ENCODE data around the gene JPH4. TPM values are rescaled to one million over a fixed set of nuclear protein-coding genes. Genes with fewer than 3 reads are reported as not detected.

JPH4 gene
- total and polyA plus RNA-seq, 12 donors: 0.06 to 0.38 (median 0.15) TPM; not detected in 1

DNA sequence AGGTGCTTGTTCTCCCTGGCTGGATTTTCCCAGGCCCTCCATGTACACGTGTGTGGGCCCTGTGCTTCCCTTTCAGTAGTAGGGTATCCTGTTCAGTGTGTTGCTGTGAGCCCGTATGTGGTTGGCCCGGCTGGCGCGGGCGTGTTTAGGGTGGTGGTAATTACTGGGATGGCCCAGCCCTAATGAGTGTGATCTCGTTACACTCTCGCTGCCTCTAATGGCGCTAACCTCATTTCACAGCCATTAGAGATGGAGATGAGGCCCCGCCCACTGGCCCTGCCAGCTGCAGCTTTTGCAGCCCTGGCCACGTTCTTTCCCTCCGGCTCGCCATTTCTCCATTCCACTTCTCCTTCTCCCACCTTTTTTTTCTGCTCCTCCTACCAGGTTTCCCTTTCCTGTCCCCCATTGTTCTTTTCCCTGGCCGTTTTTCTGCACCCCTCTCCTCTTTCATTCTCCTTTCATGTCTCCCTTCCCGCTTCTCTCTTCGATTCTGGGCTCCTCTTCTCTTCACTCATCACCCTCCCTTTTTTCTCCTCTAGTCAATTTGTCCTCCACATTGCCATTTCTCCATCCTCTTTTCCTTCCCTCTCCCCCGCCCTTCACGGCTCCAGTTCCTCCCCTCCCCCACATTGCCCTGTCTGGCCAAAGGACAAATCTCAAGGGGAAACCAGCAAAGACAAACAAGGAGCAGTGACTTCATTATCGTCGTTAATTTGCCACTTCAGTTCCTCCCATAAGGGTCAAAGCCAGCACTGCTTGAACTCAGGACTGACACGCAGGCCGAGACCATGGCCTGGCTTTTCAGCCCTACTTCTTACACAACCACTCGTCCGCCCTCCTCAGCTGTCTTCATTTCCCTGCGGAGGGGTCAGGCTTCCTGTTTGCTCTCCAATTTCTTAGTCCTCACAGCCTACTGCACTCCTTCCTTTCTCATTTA lies 33.8 kb downstream of the JPH4 start:
- no peaks in the 10 kb centered on the region for H3K36me3 ChIP-seq
- WGBS, 2 donors: 43 to 49% methylated on average over 25 of the region's 25 CpGs
- no peaks in the 10 kb centered on the region for H3K27me3 ChIP-seq
- no peaks in the 10 kb centered on the region for H3K9me3 ChIP-seq
- intact Hi-C loops (cut with DNase I): loop anchor here in 1 of 10 donors (5.0 kb wide), 1 partner anchor 67 kb away; no protein-coding TSS in a partner anchor
- H3K27ac ChIP-seq: peak overlapping the region in 8 of 10 donors; percentile 48 to 77 (median 68)
- DNase-seq (peak; percentile 62 to 66), ATAC-seq (peak; percentile 46 to 93 (median 85))
- H3K4me1 ChIP-seq: peaks cover 0 to 21% (median 13%) of the 10 kb centered on the region in 9 donors
- TF ChIP-seq CTCF (IDR thresholded peaks at IDR 0.05): no peak
- H3K4me3 ChIP-seq: no peak overlapping the region

DNA sequence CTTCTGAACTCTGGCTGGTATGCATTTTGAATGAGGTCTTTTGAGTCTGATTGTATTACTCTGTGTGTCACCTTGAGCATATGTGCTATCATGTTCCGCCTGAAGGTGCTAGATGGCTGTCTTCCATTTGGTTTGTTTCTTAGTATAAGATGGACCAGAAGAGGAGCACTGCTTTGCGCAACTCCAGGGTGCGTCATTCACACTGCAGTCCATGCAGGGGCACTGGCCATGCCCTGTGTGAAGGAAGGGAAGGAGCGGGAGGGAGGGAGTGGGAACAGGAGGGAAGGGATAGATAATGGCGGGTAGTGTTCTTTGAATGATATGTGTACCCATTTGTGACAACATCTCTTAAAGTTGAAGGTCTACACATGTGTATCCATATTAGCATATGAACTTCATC lies 35.2 kb downstream of the JPH4 start:
- Histone ChIP-seq H3K36me3 (no peaks in the 10 kb centered on the region), H3K4me3 (no peak overlapping the region), H3K27ac (no peak overlapping the region), H3K4me1 (peaks cover 0 to 30% (median 14%) of the 10 kb centered on the region in 9 donors), H3K9me3 (no peaks in the 10 kb centered on the region), H3K27me3 (no peaks in the 10 kb centered on the region)
- WGBS, 2 donors: 96 to 98% methylated on average over 5 of the region's 5 CpGs
- ATAC-seq (no peak), DNase-seq (no peak)
- intact Hi-C loops (cut with DNase I): loop anchor here in 1 of 10 donors (5.0 kb wide), 1 partner anchor 66 kb away; no protein-coding TSS in a partner anchor
- no peak for TF ChIP-seq CTCF (IDR thresholded peaks at IDR 0.05)

DNA sequence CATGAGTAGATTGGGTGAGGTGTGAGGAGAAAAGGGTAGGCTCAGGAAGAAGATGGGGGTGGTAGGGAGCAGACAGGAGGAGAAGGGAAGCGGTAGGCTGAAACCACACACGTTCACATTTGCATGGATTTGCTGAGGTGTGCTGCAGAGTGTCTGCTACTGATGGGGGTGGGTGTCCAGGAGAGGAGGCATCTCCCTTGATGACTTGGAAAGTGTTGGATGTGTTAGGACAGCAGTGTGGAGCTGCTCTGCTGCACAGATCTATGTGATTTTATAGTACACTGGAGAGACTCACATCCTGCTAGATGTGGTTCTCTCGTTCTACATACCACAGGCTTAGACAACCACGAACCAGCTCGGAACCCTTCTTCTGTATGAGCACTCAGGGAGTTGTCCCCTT lies 36.3 kb downstream of the JPH4 start:
- H3K9me3 ChIP-seq: no peaks in the 10 kb centered on the region
- peaks cover 0 to 30% (median 14%) of the 10 kb centered on the region in 9 donors for H3K4me1 ChIP-seq
- 77 to 81% methylated on average over 5 of the region's 5 CpGs for WGBS, 2 donors
- ATAC-seq (no peak), DNase-seq (no peak)
- no peak overlapping the region for H3K4me3 ChIP-seq
- H3K36me3 ChIP-seq: no peaks in the 10 kb centered on the region
- intact Hi-C loops (cut with DNase I): loop anchor here in 1 of 10 donors (5.0 kb wide), 1 partner anchor 65 kb away; no protein-coding TSS in a partner anchor
- H3K27me3 ChIP-seq: no peaks in the 10 kb centered on the region
- no peak overlapping the region for H3K27ac ChIP-seq
- no peak for TF ChIP-seq CTCF (IDR thresholded peaks at IDR 0.05)

- ATAC-seq (no peak), DNase-seq (no peak)
- Histone ChIP-seq H3K27ac (no peak overlapping the region), H3K36me3 (no peaks in the 10 kb centered on the region), H3K9me3 (no peaks in the 10 kb centered on the region), H3K4me1 (peaks cover 0 to 17% (median 7%) of the 10 kb centered on the region in 9 donors), H3K27me3 (no peaks in the 10 kb centered on the region), H3K4me3 (no peak overlapping the region)
- intact Hi-C loops (cut with DNase I): loop anchor here in 1 of 10 donors (5.0 kb wide), 1 partner anchor 63 kb away; no protein-coding TSS in a partner anchor
- WGBS, 2 donors: 89 to 92% methylated on average over 4 of the region's 4 CpGs
- TF ChIP-seq CTCF (IDR thresholded peaks at IDR 0.05): no peak
Measured at GRCh38 chr14:23540141-23540469, 38.5 kb downstream of the JPH4 start.
